HG02943 (cell line): ENCODE data around the gene RALGPS1.

Experiments used
- ATAC-seq: cut with Tn5 transposase; IDR thresholded peaks from one replicate; pipeline ENCODE4 v1.9.1; 2021; ENCODE audit warnings: mild to moderate bottlenecking, low read depth, moderate library complexity; ENCODE audit not compliant: unreplicated experiment

RALGPS1 gene

GRCh38 chr9:127049044-127049443, 134.5 kb downstream of the RALGPS1 start:
- peak; percentile 65 for ATAC-seq

- no peak for ATAC-seq
These were observed 135.0 kb downstream of the RALGPS1 start for GRCh38 chr9:127049581-127049980.

- ATAC-seq: no peak
These were observed 135.6 kb downstream of the RALGPS1 start for GRCh38 chr9:127050152-127050551.

- no peak for ATAC-seq
These were observed 136.0 kb downstream of the RALGPS1 start for GRCh38 chr9:127050591-127051001.

- ATAC-seq: no peak
These were observed 137.5 kb downstream of the RALGPS1 start for GRCh38 chr9:127051881-127052595.

- ATAC-seq: no peak
These were observed 138.7 kb downstream of the RALGPS1 start for GRCh38 chr9:127053057-127053821.

GRCh38 chr9:127053960-127054359, 139.4 kb downstream of the RALGPS1 start:
- ATAC-seq: no peak

- ATAC-seq: no peak
These were observed 141.3 kb downstream of the RALGPS1 start for GRCh38 chr9:127055745-127056402.

GRCh38 chr9:127056446-127056845, 141.9 kb downstream of the RALGPS1 start:
- no peak for ATAC-seq

- ATAC-seq: no peak
These were observed 143.5 kb downstream of the RALGPS1 start for GRCh38 chr9:127058011-127058644.

GRCh38 chr9:127058645-127059021, 144.1 kb downstream of the RALGPS1 start:
- no peak for ATAC-seq

GRCh38 chr9:127059030-127059429, 144.4 kb downstream of the RALGPS1 start:
- no peak for ATAC-seq

GRCh38 chr9:127059765-127060361, 145.3 kb downstream of the RALGPS1 start:
- ATAC-seq: no peak

GRCh38 chr9:127061411-127061810, 146.8 kb downstream of the RALGPS1 start:
- no peak for ATAC-seq

- ATAC-seq: no peak
These were observed 149.8 kb downstream of the RALGPS1 start for GRCh38 chr9:127064335-127064734.

- no peak for ATAC-seq
These were observed 151.0 kb downstream of the RALGPS1 start for GRCh38 chr9:127065592-127065991.

- no peak for ATAC-seq
These were observed 151.7 kb downstream of the RALGPS1 start for GRCh38 chr9:127066060-127066850.

- no peak for ATAC-seq
These were observed 152.2 kb downstream of the RALGPS1 start for GRCh38 chr9:127066851-127067136.

- ATAC-seq: no peak
These were observed 153.1 kb downstream of the RALGPS1 start for GRCh38 chr9:127067603-127068220.
